Activated CD8-positive, alpha-beta memory T cell treated with anti-CD3 and anti-CD28 coated beads for 36 hours (primary cell): Measurements from ENCODE around the gene GYPE. TPM values are rescaled to one million over a fixed set of nuclear protein-coding genes. Genes with fewer than 3 reads are reported as not detected.
"Not testable (repeated sequence)": the region's sequence is repeated elsewhere in the genome, so short reads cannot be mapped to it uniquely, and the experiment has no call there.

Source experiments
- CTCF ChIA-PET: fragments of 350-600 bp; sonication (Branson Sonifier 250); formaldehyde crosslinking; loops from one replicate; lab custom pipeline; 2021; ENCODE audit warnings: antibody characterized with exemption; lab: Charles Lee
- POLR2A ChIA-PET: fragments of 350-600 bp; sonication (Branson Sonifier 250); formaldehyde crosslinking; loops from one replicate; lab custom pipeline; 2021; ENCODE audit warnings: antibody characterized with exemption; lab: Charles Lee
- total RNA-seq, 2 experiments: library from RNA; stranded (reverse); gene quantifications; one replicate each; pipeline ENCODE4 v1.2.3, GENCODE V29; 2021

Gene GYPE
- total RNA-seq, 2 experiments from 2014 or later = 2.3 to 2.9 TPM

- CTCF ChIA-PET, POLR2A ChIA-PET: not testable (repeated sequence)
Observed at GRCh38 chr4:143875357-143875756, 30.0 kb downstream of the GYPE start.

- POLR2A ChIA-PET, CTCF ChIA-PET: not testable (repeated sequence)
Observed at GRCh38 chr4:143870523-143871268, 34.7 kb downstream of the GYPE start.

- POLR2A ChIA-PET, CTCF ChIA-PET: not testable (repeated sequence)
Observed at GRCh38 chr4:143869925-143870324, 35.4 kb downstream of the GYPE start.

- CTCF ChIA-PET = not testable (repeated sequence)
Observed at GRCh38 chr4:143862716-143863115, 42.6 kb downstream of the GYPE start.

GRCh38 chr4:143858456-143858855 is 46.9 kb downstream of the GYPE start:
- CTCF ChIA-PET = no interaction called here
- POLR2A ChIA-PET = no interaction called here

More at GRCh38 chr4:143862716-143863115, 42.6 kb downstream of the GYPE start:
- POLR2A ChIA-PET = not testable (repeated sequence)

- CTCF ChIA-PET, POLR2A ChIA-PET: not testable (repeated sequence)
Observed at GRCh38 chr4:143857391-143858336, 47.7 kb downstream of the GYPE start.

GRCh38 chr4:143856017-143856557 is 49.3 kb downstream of the GYPE start:
- CTCF ChIA-PET, POLR2A ChIA-PET: not testable (repeated sequence)

- POLR2A ChIA-PET, CTCF ChIA-PET: not testable (repeated sequence)
Observed at GRCh38 chr4:143854645-143855044, 50.7 kb downstream of the GYPE start.

GRCh38 chr4:143849296-143849695 is 56.1 kb downstream of the GYPE start:
- POLR2A ChIA-PET, CTCF ChIA-PET: not testable (repeated sequence)

DNA sequence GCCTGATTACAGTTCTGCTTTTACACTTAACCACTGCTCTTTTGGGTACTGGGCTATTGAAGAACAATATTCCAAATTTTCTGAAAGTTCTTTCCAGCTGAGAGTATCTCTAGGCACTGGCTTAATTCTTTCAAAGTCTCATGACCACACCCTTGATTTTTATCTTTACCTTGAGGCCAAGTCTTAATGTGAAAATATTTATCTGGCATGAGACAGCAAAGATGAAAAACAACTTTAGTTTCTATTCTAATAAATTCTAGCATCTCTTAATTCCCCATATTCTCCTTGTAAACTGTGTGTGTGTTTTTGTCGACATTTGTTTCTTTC is 61.9 kb downstream of the GYPE start:
- CTCF ChIA-PET, POLR2A ChIA-PET: not testable (repeated sequence)

- POLR2A ChIA-PET, CTCF ChIA-PET: not testable (repeated sequence)
Observed at GRCh38 chr4:143842624-143843505, 62.5 kb downstream of the GYPE start.

GRCh38 chr4:143839413-143839812 is 65.9 kb downstream of the GYPE start:
- CTCF ChIA-PET, POLR2A ChIA-PET: not testable (repeated sequence)

DNA sequence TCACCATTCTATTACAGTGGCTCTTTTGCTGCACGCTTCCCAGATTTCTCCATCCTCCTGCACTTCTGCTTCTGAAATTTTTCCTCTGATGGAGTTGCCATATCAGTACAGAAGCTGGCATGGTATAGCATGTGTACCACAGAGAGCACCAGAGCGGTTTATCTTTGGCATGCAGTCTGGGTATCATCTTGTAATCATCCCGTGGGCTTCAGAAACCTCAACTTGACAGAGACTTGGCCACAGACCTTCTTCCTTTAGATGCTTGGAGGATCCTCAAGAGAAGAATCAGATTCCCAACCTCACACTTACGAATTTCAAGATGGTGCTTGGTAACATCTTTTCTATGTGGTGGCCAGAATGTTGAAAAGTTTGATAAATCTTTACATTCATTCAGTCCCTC is 71.2 kb downstream of the GYPE start:
- CTCF ChIA-PET, POLR2A ChIA-PET: not testable (repeated sequence)

GRCh38 chr4:143833676-143834075 is 71.7 kb downstream of the GYPE start:
- CTCF ChIA-PET, POLR2A ChIA-PET: not testable (repeated sequence)

DNA sequence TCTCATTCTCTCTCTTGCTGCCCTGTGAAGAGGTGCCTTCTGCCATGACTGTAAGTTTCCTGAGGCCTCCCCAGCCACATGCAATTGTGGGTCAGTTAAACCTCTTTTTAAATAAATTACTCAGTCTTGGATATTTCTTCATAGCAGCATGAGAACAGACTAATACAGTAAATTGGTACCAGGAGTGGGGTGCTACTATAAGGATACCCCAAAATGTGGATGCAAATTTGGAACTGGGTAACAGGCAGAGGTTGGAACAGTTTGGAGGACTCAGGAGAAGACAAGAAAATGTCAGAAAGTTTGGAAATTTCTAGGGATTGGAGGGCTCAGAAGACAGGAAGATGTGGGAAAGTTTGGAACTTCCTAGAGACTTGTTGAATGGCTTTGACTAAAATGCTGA is 74.8 kb downstream of the GYPE start:
- POLR2A ChIA-PET, CTCF ChIA-PET: not testable (repeated sequence)

GRCh38 chr4:143829239-143829620 is 76.1 kb downstream of the GYPE start:
- POLR2A ChIA-PET = not testable (repeated sequence)

More at GRCh38 chr4:143829239-143829620, 76.1 kb downstream of the GYPE start:
- CTCF ChIA-PET = not testable (repeated sequence)
